Fibroblast of skin of right biceps (primary cell): ENCODE data around the gene NCAPG2.

Experiments used
- DNase-seq: peaks from one replicate; pipeline ENCODE4 v3.0.0-alpha.2; 2013

Gene NCAPG2

DNA sequence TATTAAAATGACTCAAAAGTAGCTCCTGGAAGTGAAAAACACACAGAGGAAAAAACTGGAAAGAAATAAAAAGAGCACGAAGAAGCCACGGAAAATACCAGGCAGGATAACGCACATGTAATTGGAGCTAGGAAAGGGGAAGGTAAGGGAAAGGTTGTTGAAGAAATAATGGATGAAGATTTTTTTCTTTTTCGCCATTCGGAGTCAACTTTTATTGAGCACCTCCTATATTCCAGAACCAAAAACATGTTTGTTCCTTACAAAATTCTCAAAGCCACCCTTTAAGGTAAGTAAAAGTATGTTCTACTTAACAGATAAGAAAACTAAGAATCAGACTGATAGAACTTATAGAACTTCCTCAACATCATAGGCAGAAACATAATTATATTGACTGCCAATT, 84.2 kb downstream of the NCAPG2 start:
- DNase-seq = no peak

DNA sequence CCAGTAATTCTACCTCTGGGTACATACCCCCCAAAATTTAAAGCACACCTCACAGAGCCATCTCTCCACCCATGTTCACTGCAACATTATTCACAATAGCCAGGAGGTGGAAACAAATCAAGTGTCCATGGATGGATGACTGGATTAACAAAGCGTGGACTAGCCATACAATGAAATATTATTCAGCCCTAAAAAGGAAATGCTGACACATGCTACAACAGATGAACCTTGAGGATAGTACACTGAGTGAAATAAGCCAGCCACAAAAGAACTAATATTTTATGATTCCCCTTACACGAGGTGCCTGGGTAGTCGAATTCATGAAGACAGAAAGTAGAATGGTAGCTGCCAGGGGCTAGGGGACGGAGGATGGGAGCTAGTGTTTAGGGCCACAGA, 85.9 kb downstream of the NCAPG2 start:
- DNase-seq = no peak

DNA sequence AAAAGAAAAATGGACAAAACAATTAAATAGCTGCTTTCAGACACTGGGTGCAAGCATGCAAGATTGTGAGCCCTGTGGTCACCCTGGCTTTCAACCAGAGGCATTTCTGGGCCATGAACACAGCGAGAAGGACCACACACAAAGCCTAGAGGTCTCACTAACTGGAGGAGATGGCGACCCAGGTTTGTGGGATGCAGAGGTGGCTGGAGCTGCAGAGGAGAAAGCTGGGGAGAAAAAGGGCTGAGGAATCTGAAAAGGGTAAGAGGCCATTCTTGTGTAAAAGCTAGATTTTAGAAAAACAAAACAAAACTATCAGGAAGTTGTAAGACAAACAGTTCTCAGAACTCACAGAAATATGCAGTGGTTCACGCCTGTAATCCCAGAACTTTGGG, 86.9 kb downstream of the NCAPG2 start:
- peak; percentile 53 for DNase-seq

DNA sequence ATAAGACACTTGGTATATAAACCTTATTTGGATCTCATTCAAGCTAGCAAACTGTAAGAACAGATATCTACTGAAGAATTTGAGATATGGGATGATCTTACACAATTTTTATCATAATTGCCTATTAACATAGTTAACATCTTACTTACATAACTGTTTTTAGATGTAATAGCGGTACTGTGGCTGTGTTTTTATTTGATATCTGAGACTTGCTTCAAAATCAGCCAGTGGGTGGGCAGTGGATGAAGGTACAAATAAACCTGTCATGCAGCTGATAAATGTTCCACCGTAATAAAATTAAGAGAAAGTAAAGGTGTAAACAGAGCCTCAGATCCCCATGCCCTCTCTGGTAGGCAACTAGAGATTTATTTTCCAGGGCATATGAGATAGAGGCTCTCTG, 88.6 kb downstream of the NCAPG2 start:
- no peak for DNase-seq

DNA sequence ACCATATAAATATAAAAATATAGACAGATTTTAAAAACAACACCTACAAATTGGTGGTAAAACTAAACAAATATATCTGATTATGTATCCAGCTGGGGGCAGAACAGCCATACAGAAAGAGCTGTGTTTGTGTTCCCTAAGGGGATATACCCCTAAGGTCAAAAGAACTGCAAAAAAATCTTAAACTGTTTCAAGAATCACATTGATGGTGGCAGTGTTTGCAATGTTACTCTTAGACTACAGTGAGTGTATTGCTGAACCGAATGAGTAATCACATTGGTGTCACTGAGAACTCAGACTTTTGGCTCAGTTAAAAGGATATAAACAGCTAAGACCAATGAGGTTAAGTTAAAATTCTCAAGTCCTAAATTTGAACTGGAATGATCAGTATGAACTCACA, 89.9 kb downstream of the NCAPG2 start:
- peak; percentile 54 for DNase-seq

DNA sequence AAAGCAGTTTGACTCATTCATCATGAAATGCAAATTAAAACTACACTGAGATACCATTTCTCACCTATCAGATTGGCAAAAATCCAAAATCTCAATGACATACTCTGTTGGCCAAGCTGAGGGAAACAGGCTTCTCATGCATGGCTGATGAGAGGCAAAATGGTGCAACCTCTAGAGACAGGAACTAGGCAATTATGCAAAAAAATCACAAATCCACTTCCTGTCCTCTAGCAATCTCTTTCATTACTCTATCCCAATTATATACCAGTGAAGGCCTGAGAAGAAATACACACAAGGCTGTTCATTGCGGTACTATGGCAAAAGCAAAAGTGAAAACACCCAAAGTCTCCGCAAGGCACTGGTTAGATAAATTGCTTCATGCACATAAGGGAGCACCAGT, 91.1 kb downstream of the NCAPG2 start:
- no peak for DNase-seq

DNA sequence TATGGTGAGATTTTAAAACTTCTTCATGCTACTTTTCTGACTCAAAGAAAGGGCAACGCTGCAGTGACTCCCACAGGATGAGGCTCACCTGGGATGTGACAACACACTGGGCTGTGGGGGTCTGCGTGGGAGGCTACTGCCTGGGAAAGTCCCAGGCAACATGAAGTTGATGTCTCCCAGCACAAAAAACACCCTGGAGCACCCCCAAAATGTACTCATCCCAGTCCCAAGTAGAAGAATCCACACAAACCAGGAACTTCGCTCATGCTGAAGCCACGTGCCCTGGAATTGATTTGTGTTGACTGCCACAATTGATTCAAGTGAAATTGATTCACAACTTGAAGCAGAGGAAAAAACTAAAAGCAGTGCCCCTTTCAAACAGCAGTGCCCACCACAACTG, 92.1 kb downstream of the NCAPG2 start:
- no peak for DNase-seq

DNA sequence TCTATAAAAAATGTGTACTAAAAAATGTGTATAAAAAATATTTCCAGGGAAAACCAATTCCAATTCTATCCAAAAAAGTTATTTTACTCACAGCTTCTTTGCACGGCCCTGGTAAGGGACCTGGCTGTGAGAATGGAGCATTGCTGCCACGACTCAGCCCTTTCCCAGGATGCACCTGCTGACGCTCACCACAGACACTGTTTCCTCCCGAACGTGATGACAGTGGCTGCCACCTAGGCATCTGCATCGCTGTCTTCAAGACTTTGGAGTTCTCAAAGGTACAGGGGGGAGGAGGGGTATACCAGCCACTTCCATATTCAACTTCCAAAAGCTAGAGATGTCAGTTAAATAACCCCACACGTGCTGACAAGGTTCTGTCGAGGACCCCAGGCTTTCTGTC, 93.1 kb downstream of the NCAPG2 start:
- DNase-seq = no peak

DNA sequence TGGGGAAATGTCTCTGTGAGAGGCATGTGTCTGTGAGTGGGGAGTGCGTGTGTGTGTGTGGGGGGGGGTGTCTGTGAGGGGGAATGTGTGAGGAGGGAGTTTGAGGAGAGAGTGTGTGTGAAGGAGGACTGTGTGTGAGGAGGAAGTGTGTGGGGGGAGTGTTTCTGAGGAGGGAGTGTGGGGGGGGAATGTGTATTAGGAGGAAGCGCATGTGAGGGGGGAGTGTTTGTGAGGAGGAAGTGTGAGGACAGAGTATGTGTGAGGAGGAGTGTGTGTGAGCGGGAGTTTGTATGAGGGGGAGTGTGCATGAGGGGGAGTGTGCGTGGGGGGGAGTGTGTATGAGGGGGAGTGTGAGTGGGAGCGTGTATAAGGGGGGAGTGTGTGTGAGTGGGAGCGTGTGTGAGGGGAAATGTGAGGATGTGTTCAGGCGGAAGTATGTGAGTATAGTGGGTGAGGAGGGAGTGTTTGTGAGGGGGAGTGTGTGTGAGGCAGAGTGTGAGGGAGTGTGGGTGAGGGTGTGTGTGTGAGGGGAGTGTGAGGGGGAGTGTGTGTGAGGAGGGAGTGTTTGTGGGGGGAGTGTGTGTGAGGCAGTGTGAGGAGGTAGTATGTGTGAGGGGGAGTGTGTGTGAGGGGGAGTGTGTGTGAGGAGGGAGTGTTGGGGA, 95.2 kb downstream of the NCAPG2 start:
- no peak for DNase-seq

DNA sequence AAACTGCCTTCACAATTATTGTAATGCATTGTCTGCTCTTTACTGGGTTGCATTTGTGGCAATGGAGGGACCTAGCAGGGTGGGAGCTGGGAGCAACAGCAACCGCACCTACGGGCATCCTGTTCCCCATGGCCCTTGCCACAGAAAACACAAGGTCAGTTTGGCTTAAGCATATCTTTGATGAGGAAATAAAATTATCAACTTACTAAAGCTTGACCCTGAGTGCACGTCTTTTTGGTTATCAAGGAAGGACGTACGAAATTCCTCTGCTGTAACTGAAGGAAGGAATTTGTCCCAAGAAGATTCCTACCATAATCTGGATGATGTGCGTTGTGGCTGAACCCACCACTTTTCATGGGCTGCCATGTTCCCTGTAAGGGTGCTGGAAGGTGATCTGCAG, 97.0 kb downstream of the NCAPG2 start:
- DNase-seq = no peak

DNA sequence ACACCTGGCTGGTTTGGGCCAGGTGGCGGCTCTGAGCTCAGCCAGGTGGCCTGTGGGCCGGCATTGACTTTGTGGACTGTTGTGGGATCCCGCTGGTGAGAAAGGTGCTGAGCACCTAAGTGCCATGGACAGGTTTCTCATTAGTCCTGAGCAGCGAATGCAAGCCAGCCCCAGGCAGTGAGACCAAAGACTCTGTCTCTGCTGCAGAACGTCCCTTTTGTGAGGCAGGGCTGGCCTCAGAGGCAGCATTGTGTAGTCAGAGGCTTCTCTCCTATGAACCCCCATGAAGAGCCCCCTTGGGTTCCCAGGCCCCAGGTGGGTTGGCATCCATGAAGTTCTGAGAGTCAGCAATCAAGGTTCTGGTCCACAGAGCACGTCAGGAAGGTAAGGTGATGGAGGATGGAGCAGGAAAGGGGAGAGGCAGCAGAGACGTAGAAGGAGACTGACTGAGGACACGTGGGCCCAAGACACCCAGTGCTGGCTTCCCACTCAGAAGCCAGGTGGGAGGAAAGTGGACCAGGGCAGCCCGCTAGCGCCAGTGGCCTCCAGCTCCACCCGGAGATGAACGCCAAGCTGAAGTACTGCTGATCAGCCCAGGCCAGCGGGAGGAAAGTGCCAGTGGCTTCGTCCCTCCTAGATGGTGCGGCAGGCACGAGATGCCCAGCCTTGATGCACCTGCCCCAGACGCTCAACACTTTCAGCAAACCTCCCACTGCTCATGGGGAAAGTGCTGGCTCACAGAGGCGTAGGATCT, 97.8 kb downstream of the NCAPG2 start:
- DNase-seq = no peak

DNA sequence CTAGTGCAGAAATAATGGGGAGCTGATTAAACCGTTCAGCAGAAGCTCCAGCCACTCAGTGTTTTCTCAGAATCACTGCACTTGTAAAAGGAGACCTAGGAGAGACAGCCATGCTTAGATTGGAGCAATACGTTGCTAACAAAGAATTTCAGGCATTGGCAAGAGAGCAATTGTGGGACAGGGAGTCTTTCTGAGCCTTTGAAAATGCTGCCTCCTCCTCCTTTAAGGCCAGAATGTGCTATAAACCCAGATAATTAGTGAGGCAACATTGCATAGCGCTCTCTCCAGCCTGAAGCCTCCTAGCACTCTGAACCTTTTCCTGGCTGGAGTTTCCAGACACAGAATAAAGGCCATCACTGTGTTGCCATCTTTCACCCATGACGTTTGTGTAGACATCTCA, 98.5 kb downstream of the NCAPG2 start:
- DNase-seq = no peak

DNA sequence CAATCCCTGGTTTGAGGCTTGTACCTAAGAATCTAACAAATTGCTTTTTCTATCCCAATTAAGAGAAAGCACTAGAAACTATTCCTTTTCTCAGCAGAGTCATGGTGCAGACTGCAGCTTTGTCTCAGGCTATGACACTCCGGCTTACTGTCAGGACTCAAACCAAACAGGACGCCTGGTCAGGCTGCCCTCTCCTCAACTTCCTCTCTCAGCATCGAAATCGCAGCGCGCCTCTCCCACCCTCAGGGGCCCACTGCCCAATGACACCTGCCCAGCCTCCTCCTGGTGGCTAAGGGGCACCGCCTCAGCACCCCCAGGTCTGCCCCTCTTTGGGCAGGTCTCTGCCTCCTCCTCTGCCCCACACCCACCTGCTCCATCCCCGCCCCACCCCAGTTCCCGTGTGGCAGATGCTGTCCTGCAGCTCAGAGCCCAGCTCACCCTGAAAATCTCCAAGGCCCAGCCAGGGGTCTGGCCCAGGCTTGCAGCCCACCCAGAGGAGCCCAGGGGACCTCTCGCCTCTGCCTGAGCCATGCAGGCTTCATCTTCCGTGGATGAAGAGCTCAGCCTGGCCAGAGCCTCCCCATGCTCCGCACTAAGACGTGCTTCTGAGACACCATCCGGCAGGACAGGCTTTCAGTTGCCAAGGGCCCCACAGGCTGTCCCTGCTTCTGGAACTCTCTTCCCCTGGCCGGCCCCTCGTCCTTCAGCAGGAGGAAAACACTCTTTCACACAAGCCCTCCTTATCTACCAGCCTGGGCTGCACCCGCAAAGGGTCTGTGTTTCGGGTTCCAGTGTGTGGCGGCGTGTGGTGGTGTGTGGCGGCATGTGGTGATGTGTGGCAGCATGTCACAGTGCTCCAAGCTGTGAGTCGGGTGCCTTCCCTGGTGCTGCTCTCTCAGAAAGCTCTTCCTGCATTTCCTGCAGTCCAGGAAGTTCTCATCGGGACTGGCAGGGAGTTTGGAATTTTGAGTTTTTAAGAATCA, 100.5 kb downstream of the NCAPG2 start:
- no peak for DNase-seq

DNA sequence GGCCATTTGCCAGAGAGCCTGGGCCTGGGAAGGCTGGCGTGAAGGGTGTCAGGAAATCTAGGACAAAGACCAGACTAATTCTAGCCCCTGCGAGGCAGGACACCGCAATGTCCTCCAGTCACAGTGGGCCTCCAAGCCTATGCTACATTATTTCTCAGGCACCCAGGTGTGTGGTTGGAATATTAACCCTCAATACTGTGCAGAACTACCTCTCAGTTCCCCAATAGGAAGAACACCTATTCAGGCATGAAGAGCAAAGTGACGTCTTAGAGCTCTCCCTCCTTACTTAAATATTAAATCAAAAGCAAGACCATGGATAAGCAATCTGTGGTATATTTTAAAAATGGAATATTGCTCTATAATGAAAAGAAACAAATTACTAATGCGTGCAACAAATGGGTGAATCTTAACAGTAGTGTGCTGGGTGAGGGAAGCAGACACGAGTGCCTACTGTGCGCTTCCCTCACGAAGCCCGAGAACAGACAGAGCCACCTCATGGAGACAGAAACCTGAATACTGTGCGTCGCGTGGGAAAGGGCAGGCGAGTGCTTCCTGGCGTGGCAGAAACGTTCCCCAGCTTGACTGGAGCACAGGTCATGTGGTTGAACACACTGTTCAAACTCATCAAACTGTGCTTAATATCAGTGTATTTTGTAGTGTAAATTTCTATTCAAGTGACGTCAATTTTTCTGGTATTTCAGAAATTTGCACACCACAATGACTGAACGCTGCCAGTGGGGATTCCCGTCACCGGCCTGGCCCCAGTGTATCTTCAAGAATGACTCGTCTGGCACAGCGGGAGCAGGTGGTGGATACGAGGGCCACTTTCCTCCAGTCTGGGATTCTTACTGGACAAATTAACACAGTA, 101.5 kb downstream of the NCAPG2 start:
- peak; percentile 23 for DNase-seq

DNA sequence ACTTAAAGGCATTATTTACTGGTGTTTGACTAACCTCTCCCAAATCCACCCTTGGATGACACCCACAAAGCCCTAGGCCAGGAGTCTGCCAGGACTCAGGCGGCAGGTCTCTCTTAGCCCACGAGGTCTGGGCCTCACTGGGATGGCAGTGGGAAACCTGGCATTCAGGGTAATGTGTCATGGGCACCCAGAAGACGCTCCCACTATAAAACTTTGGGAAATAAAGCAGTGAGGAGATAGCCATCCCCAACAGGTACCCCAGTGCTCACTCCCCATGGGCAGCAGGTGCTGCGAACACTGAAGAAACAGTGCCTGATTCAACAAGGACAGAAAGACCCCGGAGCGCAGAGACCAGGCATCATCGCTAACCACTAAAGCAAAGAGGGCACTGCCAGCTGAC, 102.6 kb downstream of the NCAPG2 start:
- no peak for DNase-seq

DNA sequence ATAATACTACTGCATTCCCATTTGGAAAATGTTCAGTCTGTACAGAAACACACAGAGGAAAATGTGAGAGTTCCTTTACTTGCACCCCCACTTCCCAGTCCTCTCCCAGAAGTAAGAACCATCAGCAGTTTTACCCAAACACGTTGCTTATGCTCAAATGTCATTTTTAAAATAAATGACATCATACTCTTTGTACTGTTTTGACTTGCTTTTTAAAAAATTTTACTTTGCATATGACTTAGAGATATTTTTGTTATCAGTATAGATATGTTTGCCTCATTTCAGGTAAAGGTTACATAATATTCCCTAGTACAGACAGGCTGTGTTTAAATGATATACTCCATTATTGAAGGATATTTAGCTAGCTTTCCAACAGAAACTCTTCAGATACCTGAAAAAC, 103.5 kb downstream of the NCAPG2 start:
- no peak for DNase-seq

DNA sequence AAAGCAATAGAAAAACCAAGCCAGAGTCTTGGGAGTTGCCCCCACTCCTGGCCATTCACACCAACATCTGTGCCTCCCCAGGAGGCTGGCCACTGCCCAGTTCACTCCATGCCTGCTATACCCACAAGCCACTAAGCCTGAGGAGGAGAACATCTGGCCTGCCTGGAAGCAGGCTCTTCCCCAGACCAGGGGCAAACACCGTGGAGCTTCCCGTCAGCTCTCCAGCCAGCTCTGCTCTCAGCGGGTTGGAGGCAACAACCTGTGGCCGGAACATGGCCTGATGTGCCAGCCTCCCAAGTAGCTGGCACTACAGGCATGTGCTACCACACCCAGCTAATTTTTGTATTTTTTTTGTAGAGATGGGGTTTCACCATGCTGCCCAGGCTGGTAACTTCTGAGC, 107.9 kb downstream of the NCAPG2 start:
- DNase-seq = no peak

DNA sequence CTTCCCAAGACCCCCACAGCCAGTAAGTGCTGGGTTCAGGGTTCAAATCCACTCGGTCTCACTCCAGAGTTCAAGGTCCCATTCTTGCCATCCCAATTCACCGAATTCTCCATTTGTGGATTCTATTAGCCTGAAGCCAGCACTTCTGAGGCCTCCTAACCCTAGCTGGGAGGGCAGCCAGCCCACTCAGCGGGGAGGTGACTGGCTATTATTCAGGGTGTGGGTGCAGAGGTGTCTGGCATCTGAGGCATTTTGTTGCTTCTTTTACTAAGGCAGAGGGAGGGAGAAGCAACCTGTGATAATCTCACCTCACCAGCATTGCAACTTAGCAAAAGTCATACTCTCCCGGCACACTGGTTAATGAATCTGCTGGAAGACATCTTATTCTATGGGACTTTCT, 108.3 kb downstream of the NCAPG2 start:
- DNase-seq = no peak

DNA sequence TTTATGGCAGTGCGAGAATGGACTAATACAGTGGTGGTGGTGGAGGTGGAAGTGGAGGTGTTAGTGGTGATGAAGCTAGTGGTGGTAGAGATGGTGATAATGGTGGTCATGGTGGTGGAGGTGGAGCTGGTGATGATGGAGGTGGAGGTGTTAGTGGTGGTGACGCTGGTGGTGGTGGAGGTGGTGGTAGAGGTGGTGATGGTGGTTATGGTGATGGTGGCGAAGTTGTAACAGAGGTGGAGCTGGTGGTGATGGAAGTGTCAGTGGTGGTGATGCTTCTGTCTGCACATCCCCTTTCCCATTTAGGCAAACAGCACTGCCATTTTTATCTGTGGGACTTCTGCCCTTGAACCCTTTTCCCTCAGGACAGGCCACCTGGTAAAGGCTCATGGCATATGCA, 109.5 kb downstream of the NCAPG2 start:
- peak; percentile 14 for DNase-seq

DNA sequence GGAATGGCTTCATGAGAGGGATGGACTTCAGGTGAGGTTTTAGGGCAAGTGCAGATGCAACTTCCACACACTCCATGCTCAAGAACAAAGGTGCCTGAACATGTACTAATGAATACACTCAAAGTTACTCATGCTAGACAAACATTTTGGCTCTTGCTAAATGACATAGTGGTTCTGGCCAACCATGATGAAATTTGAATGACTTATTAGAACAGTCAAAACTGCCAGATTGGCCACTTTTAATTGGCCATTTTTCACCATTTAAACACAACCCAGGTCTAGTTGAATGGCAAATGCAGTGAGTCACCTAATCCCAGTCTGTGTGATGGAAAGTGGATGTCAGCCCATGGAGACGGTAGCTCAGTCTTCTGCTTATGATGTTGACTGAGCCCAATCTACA, 112.1 kb downstream of the NCAPG2 start:
- DNase-seq = no peak

DNA sequence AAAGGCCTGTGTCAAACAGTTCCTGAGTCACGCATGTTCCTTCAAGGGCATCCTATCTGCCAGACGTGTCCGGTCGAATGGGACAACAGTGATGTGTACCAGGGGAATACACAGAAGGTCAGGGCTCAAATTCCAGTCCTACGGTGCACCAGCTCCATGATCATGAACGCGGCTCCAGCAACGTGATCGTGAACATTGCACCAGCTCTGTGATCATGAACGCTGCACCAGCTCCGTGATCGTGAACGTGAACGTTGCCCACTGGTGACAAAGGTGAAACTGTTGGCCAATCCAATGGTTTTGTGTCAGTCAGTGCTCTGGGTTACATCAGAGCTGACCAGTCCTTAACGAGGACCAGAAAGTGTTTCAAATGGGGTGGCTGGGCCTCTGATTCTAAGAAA, 112.7 kb downstream of the NCAPG2 start:
- no peak for DNase-seq

DNA sequence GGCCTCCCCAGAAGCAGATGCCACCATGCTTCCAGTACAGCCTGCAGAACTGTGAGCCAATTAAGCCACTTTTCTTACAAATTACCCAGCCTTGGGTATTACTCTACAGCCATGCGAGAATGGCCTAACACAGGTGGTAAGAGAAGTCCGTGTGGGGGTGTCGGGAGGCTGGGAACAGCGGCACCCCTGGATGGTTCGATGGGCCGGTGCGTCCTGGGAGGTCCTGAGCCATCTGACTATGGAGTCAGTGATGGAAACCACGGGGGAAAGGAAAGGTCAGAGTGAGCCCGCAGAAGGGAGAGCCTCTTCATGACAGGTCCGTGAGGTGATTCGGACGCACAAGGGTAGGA, 114.4 kb downstream of the NCAPG2 start:
- DNase-seq = no peak

DNA sequence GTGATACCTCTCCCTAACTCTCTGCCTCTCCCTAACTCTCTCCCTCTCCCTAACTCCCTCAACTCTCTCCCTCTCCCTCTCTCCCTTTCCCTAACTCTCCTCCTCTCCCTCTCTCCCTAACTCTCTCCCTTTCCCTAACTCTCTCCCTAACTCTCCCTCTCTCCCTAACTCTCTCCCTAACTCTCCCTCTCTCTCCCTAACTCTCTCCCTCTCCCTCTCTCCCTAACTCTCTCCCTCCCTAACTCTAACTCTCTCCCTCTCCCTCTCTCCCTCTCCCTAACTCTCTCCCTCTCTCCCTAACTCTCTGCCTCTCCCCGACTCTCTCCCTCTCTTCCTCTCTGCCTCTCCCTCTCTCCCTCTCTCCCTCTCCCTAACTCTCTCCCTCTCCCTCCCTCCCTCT, 115.0 kb downstream of the NCAPG2 start:
- DNase-seq = no peak
